Common myeloid progenitor, CD34-positive (primary cell): ENCODE measurements around the gene UQCC3. TPM values are rescaled to one million over a fixed set of nuclear protein-coding genes. Genes with fewer than 3 reads are reported as not detected.

Experiments
- CTCF ChIA-PET: fragments of 350-600 bp; sonication (Branson Sonifier 250); formaldehyde crosslinking; loops from one replicate; lab custom pipeline; 2021; ENCODE audit warnings: antibody characterized with exemption; lab: Charles Lee
- POLR2A ChIA-PET: fragments of 350-600 bp; sonication (Branson Sonifier 250); formaldehyde crosslinking; loops from one replicate; lab custom pipeline; 2021; ENCODE audit warnings: antibody characterized with exemption; lab: Charles Lee
- DNase-seq, 3 donors: peaks; one replicate each; pipeline versions ENCODE4 v3.0.0 to v3.0.0-alpha.2; 2013
- H3K27ac ChIP-seq, 2 experiments: 1 replicate in 1 of 2; 2 replicates in 1 of 2; pipeline ENCODE4 v1.7.0; 2013; ENCODE audit warnings: inconsistent platforms in 2 of 2, low read length in 2 of 2, mild to moderate bottlenecking in 2 of 2, low read depth in 1 of 2, moderate library complexity in 1 of 2; ENCODE audit not compliant: severe bottlenecking in 2 of 2, insufficient read depth in 1 of 2, poor library complexity in 1 of 2
- H3K27me3 ChIP-seq, 5 experiments: replicated peaks in 2 of 5; 1 replicate in 3 of 5; 2 replicates in 2 of 5; pipeline versions ENCODE4 v1.6.1 to v1.7.0; 2013; ENCODE audit warnings: low read length in 4 of 5, mild to moderate bottlenecking in 2 of 5, moderate library complexity in 2 of 5, inconsistent platforms in 1 of 5; ENCODE audit not compliant: insufficient read depth in 5 of 5, control insufficient read depth in 4 of 5
- H3K36me3 ChIP-seq, 4 experiments: 1 replicate in 2 of 4; 2 replicates in 2 of 4; pipeline versions ENCODE4 v1.6.1 to v1.7.0; 2013; ENCODE audit warnings: low read length in 3 of 4, control low read depth in 1 of 4, mild to moderate bottlenecking in 1 of 4; ENCODE audit not compliant: control insufficient read depth in 4 of 4, insufficient read depth in 4 of 4
- H3K4me1 ChIP-seq, 4 experiments: 1 replicate in 3 of 4; 2 replicates in 1 of 4; pipeline versions ENCODE4 v1.6.1 to v1.7.1; 2013; ENCODE audit warnings: low read length in 3 of 4, mild to moderate bottlenecking in 3 of 4, control low read depth in 1 of 4, inconsistent platforms in 1 of 4, moderate library complexity in 1 of 4; ENCODE audit not compliant: control insufficient read depth in 4 of 4, insufficient read depth in 4 of 4; ENCODE audit errors: control extremely low read depth in 1 of 4
- H3K4me3 ChIP-seq, 7 experiments: 1 replicate in 4 of 7; 2 replicates in 3 of 7; pipeline versions ENCODE4 v1.5.1 to v1.7.0; 2013; ENCODE audit warnings: mild to moderate bottlenecking in 7 of 7, low read length in 6 of 7, moderate library complexity in 6 of 7, inconsistent platforms in 2 of 7, low read depth in 2 of 7, control low read depth in 1 of 7; ENCODE audit not compliant: insufficient read depth in 4 of 7, control insufficient read depth in 1 of 7; ENCODE audit errors: extremely low read depth in 1 of 7
- H3K9me3 ChIP-seq, 5 experiments: 1 replicate in 4 of 5; 2 replicates in 1 of 5; pipeline versions ENCODE4 v1.6.1 to v1.7.1; 2013; ENCODE audit warnings: low read length in 4 of 5, mild to moderate bottlenecking in 2 of 5, inconsistent platforms in 1 of 5, low read depth in 1 of 5, moderate library complexity in 1 of 5; ENCODE audit not compliant: control insufficient read depth in 4 of 5, insufficient read depth in 2 of 5; ENCODE audit errors: control extremely low read depth in 1 of 5
- WGBS: methylation state at CpG from one replicate; pipeline ENCODE4 v1.1.5; 2013; ENCODE audit not compliant: insufficient coverage; 5-methylcytosine and 5-hydroxymethylcytosine counted together
- polyA plus RNA-seq: library from polyadenylated mRNA; unstranded; fragments of 120-200 nt; gene quantifications from one replicate; pipeline ENCODE4 v1.2.1, GENCODE V29; 2013

Gene UQCC3
- 4.9 TPM for polyA plus RNA-seq

DNA sequence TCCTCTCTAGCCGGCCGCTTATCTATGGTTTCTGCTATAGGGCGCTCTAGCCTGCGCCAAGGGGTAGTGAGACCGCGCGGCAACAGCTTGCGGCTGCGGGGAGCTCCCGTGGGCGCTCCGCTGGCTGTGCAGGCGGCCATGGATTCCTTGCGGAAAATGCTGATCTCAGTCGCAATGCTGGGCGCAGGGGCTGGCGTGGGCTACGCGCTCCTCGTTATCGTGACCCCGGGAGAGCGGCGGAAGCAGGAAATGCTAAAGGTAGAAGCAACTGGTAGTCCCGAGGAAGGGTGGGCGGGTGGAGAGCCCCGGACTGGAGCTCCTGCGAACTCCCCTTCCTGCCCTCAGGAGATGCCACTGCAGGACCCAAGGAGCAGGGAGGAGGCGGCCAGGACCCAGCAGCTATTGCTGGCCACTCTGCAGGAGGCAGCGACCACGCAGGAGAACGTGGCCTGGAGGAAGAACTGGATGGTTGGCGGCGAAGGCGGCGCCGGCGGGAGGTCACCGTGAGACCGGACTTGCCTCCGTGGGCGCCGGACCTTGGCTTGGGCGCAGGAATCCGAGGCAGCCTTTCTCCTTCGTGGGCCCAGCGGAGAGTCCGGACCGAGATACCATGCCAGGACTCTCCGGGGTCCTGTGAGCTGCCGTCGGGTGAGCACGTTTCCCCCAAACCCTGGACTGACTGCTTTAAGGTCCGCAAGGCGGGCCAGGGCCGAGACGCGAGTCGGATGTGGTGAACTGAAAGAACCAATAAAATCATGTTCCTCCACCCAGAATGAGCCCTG, at the start of gene UQCC3, which contains the start of gene LBHD1:
TSS of gene UQCC3 (plus strand) at position 66 of the 782 bp plus-strand sequence. CDS start at position 139, 73 bp downstream.
TSS of gene LBHD1 (minus strand) at position 660 of the 782 bp plus-strand sequence. CDS start 2,236 bp downstream, outside the sequence.
- CTCF ChIA-PET = interaction anchor here (0.7 to 9.4 kb wide), 13 partner anchors 10 to 80 kb away, joined by 3 to 33 read pairs (median 4); partner anchors contain the start of genes GANAB and TUT1
- no peaks in the 10 kb centered on the region for H3K27me3 ChIP-seq
- peak; percentile 92 to 96 (median 94) for DNase-seq
- peak within 1 kb of the TSS; percentile 84 to 89 for H3K27ac ChIP-seq
- peaks cover 0 to 49% (median 31%) of the 10 kb centered on the region in 4 experiments for H3K4me1 ChIP-seq
- peak within 1 kb of the TSS; percentile 82 to 100 (median 94) for H3K4me3 ChIP-seq
- no peaks in the 10 kb centered on the region for H3K9me3 ChIP-seq
- peaks cover 2 to 38% (median 20%) of the 10 kb centered on the region in 4 experiments for H3K36me3 ChIP-seq
- WGBS = under 1% methylated on average over 57 of the region's 59 CpGs
- POLR2A ChIA-PET = interaction anchor here (0.6 to 2.6 kb wide), 10 partner anchors 9 to 184 kb away, joined by 3 to 20 read pairs (median 6); partner anchors contain the start of genes GANAB, INTS5, NXF1 and TTC9C

DNA sequence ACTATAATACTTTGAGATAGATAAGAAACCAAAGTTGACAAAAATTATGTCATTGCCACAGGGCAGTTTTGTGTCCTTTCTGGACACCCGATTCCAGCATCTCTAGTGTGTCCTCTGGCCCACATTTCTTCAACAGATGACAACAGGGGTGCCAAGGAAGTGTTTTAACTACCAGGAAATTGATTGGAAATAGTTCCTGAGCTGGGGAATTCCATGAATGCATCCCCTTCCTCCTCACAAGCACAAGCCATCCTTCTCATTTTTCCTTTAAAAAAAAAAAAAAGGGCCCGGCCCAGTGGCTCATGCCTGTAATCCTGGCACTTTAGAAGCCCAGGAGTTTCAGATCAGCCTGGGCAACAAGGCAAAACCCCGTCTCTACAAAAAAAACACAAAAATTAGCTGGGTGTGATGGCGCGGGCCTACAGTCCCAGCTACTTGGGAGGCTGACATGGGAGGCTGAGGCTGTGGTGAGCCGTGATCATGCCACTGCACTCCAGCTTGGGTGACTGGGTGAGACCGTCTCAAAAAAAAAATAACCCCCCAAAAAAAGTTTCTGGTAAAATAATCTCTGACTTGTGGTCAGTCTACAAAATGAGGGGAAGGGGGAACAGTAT, 48.9 kb upstream of the UQCC3 start:
- Histone ChIP-seq H3K4me1 (peaks cover 8 to 35% (median 30%) of the 10 kb centered on the region in 4 experiments), H3K4me3 (peak overlapping the region in 2 of 7 experiments; percentile 74 to 85), H3K36me3 (peaks cover 9 to 30% (median 25%) of the 10 kb centered on the region in 4 experiments), H3K27me3 (no peaks in the 10 kb centered on the region), H3K27ac (peak overlapping the region; percentile 72 to 83), H3K9me3 (no peaks in the 10 kb centered on the region)
- ChIA-PET POLR2A (interaction anchor here (1.5 to 2.4 kb wide), 3 partner anchors 18 to 43 kb away, joined by 5 to 17 read pairs (median 5); partner anchors contain the start of genes C11orf98 and CSKMT), CTCF (interaction anchor here (0.6 to 4.6 kb wide), 6 partner anchors 12 to 133 kb away, joined by 3 to 18 read pairs (median 4); partner anchors contain the start of genes LBHD1 and UQCC3)
- peak in 1 of 3 donors; percentile 28 for DNase-seq
- 96% methylated on average over 4 of the region's 7 CpGs for WGBS

DNA sequence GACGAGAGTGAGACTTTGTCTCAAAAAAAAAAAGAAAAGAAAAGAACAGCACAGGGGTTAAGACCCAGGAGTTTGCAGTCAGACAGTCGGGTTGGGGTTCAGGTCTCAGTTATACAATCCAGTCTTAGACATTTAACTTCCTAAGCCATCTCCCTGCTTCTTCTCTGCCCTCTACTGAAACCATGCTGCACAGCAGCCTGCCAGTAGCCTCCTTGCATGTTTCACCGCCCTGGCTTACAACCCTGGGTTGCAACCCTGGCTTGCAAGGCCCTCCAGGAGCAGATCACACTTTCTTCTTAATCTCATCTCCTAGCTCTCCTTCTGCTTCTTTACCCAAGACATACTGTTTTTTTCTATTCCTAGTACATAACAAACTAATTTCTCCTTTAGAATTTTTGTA, 43.8 kb upstream of the UQCC3 start:
- DNase-seq = peak in 2 of 3 donors; percentile 58 to 62
- H3K4me3 ChIP-seq = no peak overlapping the region
- no peaks in the 10 kb centered on the region for H3K9me3 ChIP-seq
- CTCF ChIA-PET = interaction anchor here (1.1 to 3.2 kb wide), 6 partner anchors 8 to 35 kb away, joined by 3 to 12 read pairs (median 4); partner anchors contain the start of genes GANAB and TUT1
- H3K4me1 ChIP-seq = peaks cover 0 to 14% (median 11%) of the 10 kb centered on the region in 4 experiments
- H3K36me3 ChIP-seq = peaks cover 32 to 78% (median 59%) of the 10 kb centered on the region in 4 experiments
- H3K27me3 ChIP-seq = no peaks in the 10 kb centered on the region
- POLR2A ChIA-PET = no interaction called here
- 94% methylated on average over 2 of the region's 3 CpGs for WGBS
- no peak overlapping the region for H3K27ac ChIP-seq

DNA sequence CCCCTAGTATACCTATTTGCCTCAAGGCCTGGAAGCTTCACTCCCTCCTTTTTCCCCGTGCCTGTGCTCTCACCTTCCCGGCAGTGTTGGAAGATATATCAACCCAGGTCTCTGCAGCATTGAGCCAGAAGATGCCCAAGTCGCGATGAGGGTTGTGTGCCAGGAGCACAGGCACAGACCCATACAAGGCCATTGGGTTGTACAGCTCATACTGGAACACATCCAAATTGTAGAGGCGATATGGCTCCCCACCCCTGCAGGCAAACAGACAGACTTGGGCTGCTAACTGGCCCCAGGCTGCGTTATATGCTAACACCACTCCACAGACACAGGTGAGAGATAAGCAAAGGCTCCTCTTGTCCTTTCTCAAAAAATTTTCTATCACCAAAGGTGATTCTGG, 39.0 kb upstream of the UQCC3 start:
- CTCF ChIA-PET = interaction anchor here (1.0 to 1.5 kb wide), 3 partner anchors 15 to 44 kb away, joined by 3 to 4 read pairs (median 4); partner anchors contain the start of gene ROM1
- DNase-seq = no peak
- 100% methylated on average over 6 of the region's 6 CpGs for WGBS
- Histone ChIP-seq H3K9me3 (no peaks in the 10 kb centered on the region), H3K27ac (no peak overlapping the region), H3K27me3 (no peaks in the 10 kb centered on the region), H3K4me1 (peaks cover 3 to 24% (median 11%) of the 10 kb centered on the region in 4 experiments), H3K36me3 (peaks cover 36 to 84% (median 58%) of the 10 kb centered on the region in 4 experiments), H3K4me3 (no peak overlapping the region)
- POLR2A ChIA-PET = no interaction called here

DNA sequence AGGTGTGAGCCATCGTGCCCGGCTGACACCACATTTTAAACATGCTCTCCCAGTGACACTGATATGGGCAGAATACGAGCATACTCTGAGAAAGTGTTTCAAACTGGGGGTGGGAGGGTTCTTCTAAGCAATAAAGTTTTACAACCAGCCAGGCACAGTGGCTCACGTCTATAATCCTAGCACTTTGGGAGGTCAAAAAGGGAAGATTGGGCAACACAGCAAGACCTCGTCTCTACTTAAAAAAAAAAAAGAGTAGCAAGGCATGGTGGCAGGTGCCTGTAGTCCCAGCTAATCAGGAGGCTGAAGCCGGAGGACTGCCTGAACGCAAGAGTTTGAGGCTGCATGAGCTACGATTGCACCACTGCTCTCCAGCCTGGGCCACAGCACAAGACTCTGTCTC, 27.3 kb upstream of the UQCC3 start:
- ChIA-PET POLR2A (interaction anchor here (1.2 kb wide), 1 partner anchor 21 kb away, joined by 3 read pairs; no protein-coding TSS in a partner anchor), CTCF (interaction anchor here (0.5 to 6.0 kb wide), 6 partner anchors 16 to 52 kb away, joined by 3 to 33 read pairs (median 8); partner anchors contain the start of genes C11orf98, CSKMT, LBHD1 and TUT1)
- no peak for DNase-seq
- peaks cover 0 to 33% (median 30%) of the 10 kb centered on the region in 4 experiments for H3K4me1 ChIP-seq
- 100% methylated on average over 5 of the region's 8 CpGs for WGBS
- H3K36me3 ChIP-seq = peaks cover 12 to 49% (median 20%) of the 10 kb centered on the region in 4 experiments
- no peaks in the 10 kb centered on the region for H3K9me3 ChIP-seq
- no peaks in the 10 kb centered on the region for H3K27me3 ChIP-seq
- no peak overlapping the region for H3K27ac ChIP-seq
- H3K4me3 ChIP-seq = no peak overlapping the region

- Histone ChIP-seq H3K4me1 (peaks cover 0 to 26% (median 24%) of the 10 kb centered on the region in 4 experiments), H3K36me3 (peaks cover 13 to 51% (median 26%) of the 10 kb centered on the region in 4 experiments), H3K4me3 (peak overlapping the region; percentile 81 to 100 (median 92)), H3K27ac (peak overlapping the region; percentile 93 to 97), H3K27me3 (no peaks in the 10 kb centered on the region), H3K9me3 (no peaks in the 10 kb centered on the region)
- DNase-seq = peak in 1 of 3 donors; percentile 16
- WGBS = 20% methylated on average over 11 of the region's 11 CpGs
- CTCF ChIA-PET = interaction anchor here (1.0 to 6.0 kb wide), 6 partner anchors 10 to 106 kb away, joined by 3 to 33 read pairs (median 12); partner anchors contain the start of genes B3GAT3, C11orf98, CSKMT and LBHD1
- POLR2A ChIA-PET = interaction anchor here (0.5 to 3.0 kb wide), 6 partner anchors 7 to 1625 kb away, joined by 3 to 23 read pairs (median 5); partner anchors contain the start of genes C11orf98, CSKMT, TUT1 and UQCC3
Observed at GRCh38 chr11:62645671-62645945, 25.9 kb upstream of the UQCC3 start.
